Astrocyte of the cerebellum (primary cell): ENCODE measurements around the gene KRT9.
"Not testable (repeated sequence)": the region's sequence is repeated elsewhere in the genome, so short reads cannot be mapped to it uniquely, and the experiment has no call there.

Source experiments
- DNase-seq: peaks from one replicate; pipeline ENCODE4 v3.0.0-alpha.2; 2011; ENCODE audit warnings: low read depth
- H3K4me3 ChIP-seq: 2 replicates; pipeline ENCODE4 v1.5.1; 2011; ENCODE audit warnings: mild to moderate bottlenecking, low read depth, low read length, moderate library complexity
- CTCF ChIP-seq: IDR thresholded peaks from 2 replicates; pipeline ENCODE4 v1.5.1; 2012; ENCODE audit warnings: low read length, low read depth, moderate library complexity, mild to moderate bottlenecking; ENCODE audit errors: missing control alignments
- in situ Hi-C: cut with HindIII; loops from 2 replicates; pipeline ENCODE4 v1.10.0; 2017; ENCODE audit warnings: low sequenced_read_pairs

Gene KRT9

GRCh38 chr17:41610965-41611640 is 39.2 kb upstream of the KRT9 start:
- TF ChIP-seq CTCF = no peak
- no peak for DNase-seq
- no peak overlapping the region for H3K4me3 ChIP-seq
- in situ Hi-C loops = no loop called here

- H3K4me3 ChIP-seq, in situ Hi-C loops, DNase-seq: not testable (repeated sequence)
- TF ChIP-seq CTCF = peak; percentile 12
Observed at GRCh38 chr17:41610061-41610517, 38.2 kb upstream of the KRT9 start.

- DNase-seq, H3K4me3 ChIP-seq, in situ Hi-C loops: not testable (repeated sequence)
Observed at GRCh38 chr17:41606930-41607329, 35.1 kb upstream of the KRT9 start.

- no peak for DNase-seq
- H3K4me3 ChIP-seq = no peak overlapping the region
- TF ChIP-seq CTCF = no peak
- in situ Hi-C loops = no loop called here
Observed at GRCh38 chr17:41602524-41602923, 30.7 kb upstream of the KRT9 start.

GRCh38 chr17:41600318-41600717 is 28.5 kb upstream of the KRT9 start:
- in situ Hi-C loops = no loop called here
- H3K4me3 ChIP-seq = no peak overlapping the region
- DNase-seq = no peak
- TF ChIP-seq CTCF = no peak

- in situ Hi-C loops = no loop called here
- no peak for TF ChIP-seq CTCF
- DNase-seq = no peak
- H3K4me3 ChIP-seq = no peak overlapping the region
Observed at GRCh38 chr17:41599680-41600079, 27.8 kb upstream of the KRT9 start.

- in situ Hi-C loops = no loop called here
- TF ChIP-seq CTCF = no peak
- DNase-seq = no peak
- no peak overlapping the region for H3K4me3 ChIP-seq
Observed at GRCh38 chr17:41595585-41595984, 23.7 kb upstream of the KRT9 start.
